Measurements from ENCODE around the gene COQ8B.

COQ8B gene

GRCh38 chr19:40717325-40717879 lies 716 bp upstream of the COQ8B start:
- DNase-seq, result no peak

- no peak for DNase-seq
These were observed 630 bp downstream of the COQ8B start for GRCh38 chr19:40716031-40716481.

- DNase-seq, result peak; percentile 90 to 98
These were observed 2.0 kb downstream of the COQ8B start for GRCh38 chr19:40714441-40715299.

- DNase-seq, result no peak
These were observed 2.7 kb downstream of the COQ8B start for GRCh38 chr19:40713939-40714338.

- no peak for DNase-seq
These were observed 6.9 kb downstream of the COQ8B start for GRCh38 chr19:40709817-40710216.

- DNase-seq, result no peak
These were observed 9.1 kb downstream of the COQ8B start for GRCh38 chr19:40707615-40708014.

GRCh38 chr19:40705950-40706619 lies 10.6 kb downstream of the COQ8B start:
- no peak for DNase-seq

- no peak for DNase-seq
These were observed 11.4 kb downstream of the COQ8B start for GRCh38 chr19:40705362-40705651.

GRCh38 chr19:40704491-40705361 lies 12.0 kb downstream of the COQ8B start:
- DNase-seq, result no peak

GRCh38 chr19:40703029-40703755 lies 13.5 kb downstream of the COQ8B start:
- DNase-seq, result no peak

- peak; percentile 12 to 61 for DNase-seq
These were observed 14.2 kb downstream of the COQ8B start for GRCh38 chr19:40702337-40703012.

GRCh38 chr19:40701758-40702157 lies 14.9 kb downstream of the COQ8B start:
- DNase-seq, result no peak

GRCh38 chr19:40700083-40700482 lies 16.6 kb downstream of the COQ8B start:
- DNase-seq, result no peak

GRCh38 chr19:40697007-40697406 lies 19.7 kb downstream of the COQ8B start:
- DNase-seq, result no peak

- no peak for DNase-seq
These were observed 20.8 kb downstream of the COQ8B start for GRCh38 chr19:40695881-40696280.

- no peak for DNase-seq
These were observed 22.8 kb downstream of the COQ8B start for GRCh38 chr19:40693896-40694295.

GRCh38 chr19:40693150-40693788 lies 23.4 kb downstream of the COQ8B start:
- no peak for DNase-seq

GRCh38 chr19:40692212-40692551 lies 24.5 kb downstream of the COQ8B start:
- no peak for DNase-seq

- DNase-seq, result peak in 1 of 2 experiments; percentile 41
These were observed 25.1 kb downstream of the COQ8B start for GRCh38 chr19:40691421-40692211.

GRCh38 chr19:40690693-40691420 lies 25.8 kb downstream of the COQ8B start:
- DNase-seq, result peak; percentile 74 to 97
